GM23248 (cell line): Measurements from ENCODE around the gene FBXO34. TPM values are rescaled to one million over a fixed set of nuclear protein-coding genes. Genes with fewer than 3 reads are reported as not detected.

Experiments
- DNase-seq: peaks from one replicate; pipeline ENCODE4 v3.0.0-alpha.2; 2015
- H2AFZ ChIP-seq: fragments of 200-600 bp; sonication (generic); 2 replicates; pipeline ENCODE4 v1.6.1; 2016; ENCODE audit warnings: antibody characterized with exemption
- H3F3A ChIP-seq: fragments of 200-600 bp; sonication (generic); 2 replicates; pipeline ENCODE4 v1.6.1; 2016; ENCODE audit warnings: mild to moderate bottlenecking, antibody characterized with exemption, mixed run types; ENCODE audit not compliant: insufficient read depth
- H3K27ac ChIP-seq: fragments of 200-600 bp; sonication (generic); 2 replicates; pipeline ENCODE4 v1.5.1; 2016; ENCODE audit warnings: mild to moderate bottlenecking
- H3K27me3 ChIP-seq: fragments of 200-600 bp; sonication (generic); replicated peaks from 2 replicates; pipeline ENCODE4 v1.6.1; 2016; ENCODE audit warnings: mild to moderate bottlenecking; ENCODE audit not compliant: insufficient read depth
- H3K36me3 ChIP-seq: fragments of 200-600 bp; sonication (generic); 2 replicates; pipeline ENCODE4 v1.6.1; 2016; ENCODE audit warnings: low read depth, mild to moderate bottlenecking
- H3K4me1 ChIP-seq: fragments of 200-600 bp; sonication (generic); 2 replicates; pipeline ENCODE4 v1.6.1; 2016; ENCODE audit warnings: mild to moderate bottlenecking; ENCODE audit not compliant: insufficient read depth
- H3K4me2 ChIP-seq: fragments of 200-600 bp; sonication (generic); one replicate; pipeline ENCODE4 v1.6.1; 2016; ENCODE audit warnings: mild to moderate bottlenecking; ENCODE audit not compliant: unreplicated experiment
- H3K4me3 ChIP-seq: fragments of 200-600 bp; sonication (generic); 2 replicates; pipeline ENCODE4 v1.5.1; 2016; ENCODE audit warnings: mild to moderate bottlenecking
- H3K79me2 ChIP-seq: fragments of 200-600 bp; sonication (generic); 2 replicates; pipeline ENCODE4 v1.6.1; 2016; ENCODE audit warnings: mild to moderate bottlenecking; ENCODE audit not compliant: insufficient read depth
- H3K9ac ChIP-seq: fragments of 200-600 bp; sonication (generic); 2 replicates; pipeline ENCODE4 v1.6.1; 2016; ENCODE audit warnings: mild to moderate bottlenecking
- H3K9me2 ChIP-seq: fragments of 200-600 bp; sonication (generic); 2 replicates; pipeline ENCODE4 v1.6.1; 2016; ENCODE audit warnings: mixed run types, mild to moderate bottlenecking, moderate library complexity; ENCODE audit not compliant: insufficient read depth
- H3K9me3 ChIP-seq: fragments of 200-600 bp; sonication (generic); one replicate; pipeline ENCODE4 v1.6.1; 2017; ENCODE audit warnings: low read depth
- H4K20me1 ChIP-seq: fragments of 200-600 bp; sonication (generic); 2 replicates; pipeline ENCODE4 v1.6.0; 2016; ENCODE audit not compliant: insufficient read depth
- EZH2 ChIP-seq: fragments of 200-600 bp; sonication (generic); IDR thresholded peaks from 2 replicates; pipeline ENCODE4 v1.6.1; 2018; ENCODE audit warnings: antibody characterized with exemption, mild to moderate bottlenecking; ENCODE audit not compliant: insufficient read depth, poor library complexity, severe bottlenecking
- EZH2phosphoT487 ChIP-seq: fragments of 200-600 bp; sonication (generic); IDR thresholded peaks from 2 replicates; pipeline ENCODE4 v1.6.1; 2018; ENCODE audit warnings: antibody characterized with exemption, moderate library complexity, mild to moderate bottlenecking, low read depth; ENCODE audit not compliant: insufficient read depth
- WGBS, 2 experiments: methylation state at CpG; one replicate each; pipeline ENCODE4 v1.1.6; 2015 to 2017; ENCODE audit warnings: low lambda C conversion rate in 2 of 2, low coverage in 1 of 2; ENCODE audit errors: missing lambda C conversion rate in 2 of 2; 5-methylcytosine and 5-hydroxymethylcytosine counted together
- in situ Hi-C: fragments of 300-500 bp; cut with MboI; formaldehyde crosslinking; loops from 2 replicates; pipeline ENCODE4 v1.15.0; 2020
- polyA plus RNA-seq: library from polyadenylated mRNA; unstranded; fragments of >200 nt; fragmentation: Nextera tagmentation; extraction: Ambion mirVana; gene quantifications from 2 replicates; pipeline ENCODE4 v1.2.1, GENCODE V29; 2016
- total RNA-seq: library from RNA; depleted of rRNA; stranded (reverse); fragments of >200 nt; shearing (Covaris generic); gene quantifications from 2 replicates; pipeline ENCODE4 v1.2.3, GENCODE V29; 2014

Gene FBXO34
- total and polyA plus RNA-seq, 2 experiments from 2014 or later: 10.2 to 10.5 TPM

DNA sequence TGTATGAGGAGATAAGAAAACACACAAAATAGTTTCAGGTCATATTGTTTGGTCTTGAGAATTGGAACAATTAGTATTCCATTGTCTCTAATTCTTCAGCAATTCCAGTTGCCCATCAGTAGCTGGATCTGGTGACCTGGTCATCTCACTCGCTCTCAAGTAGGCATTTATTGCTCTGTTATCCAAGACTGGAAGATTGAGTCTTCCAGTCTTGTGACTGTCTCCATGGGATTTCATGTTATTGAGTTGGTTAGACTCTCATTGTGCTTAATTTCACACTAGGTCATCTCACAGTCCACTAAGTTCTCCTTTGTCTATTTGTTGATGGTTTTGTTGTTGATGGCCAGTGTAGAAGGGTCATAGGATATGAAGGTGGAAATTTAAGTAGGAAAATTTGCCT lies 47.5 kb downstream of the FBXO34 start:
- no peak overlapping the region for H3K27ac ChIP-seq
- 100% methylated on average over 1 of the region's 1 CpG for WGBS, 2 experiments
- DNase-seq: no peak
- H3K79me2 ChIP-seq: peaks cover 78% of the 10 kb centered on the region
- H3K9ac ChIP-seq: no peak overlapping the region
- no peak overlapping the region for H2AFZ ChIP-seq
- H4K20me1 ChIP-seq: no peaks in the 10 kb centered on the region; the same call in 1 of the 2 replicates
- peaks cover 10% of the 10 kb centered on the region; the same call in 1 of the 2 replicates for H3K36me3 ChIP-seq
- no peaks in the 10 kb centered on the region for H3K9me2 ChIP-seq
- H3K4me3 ChIP-seq: no peak overlapping the region
- H3K4me2 ChIP-seq: no peak overlapping the region
- H3K27me3 ChIP-seq: no peaks in the 10 kb centered on the region
- H3K4me1 ChIP-seq: no peaks in the 10 kb centered on the region
- no peaks in the 10 kb centered on the region for H3K9me3 ChIP-seq
- TF ChIP-seq EZH2: no peak
- TF ChIP-seq EZH2phosphoT487: no peak
- H3F3A ChIP-seq: no peaks in the 10 kb centered on the region
- in situ Hi-C loops: no loop called here

DNA sequence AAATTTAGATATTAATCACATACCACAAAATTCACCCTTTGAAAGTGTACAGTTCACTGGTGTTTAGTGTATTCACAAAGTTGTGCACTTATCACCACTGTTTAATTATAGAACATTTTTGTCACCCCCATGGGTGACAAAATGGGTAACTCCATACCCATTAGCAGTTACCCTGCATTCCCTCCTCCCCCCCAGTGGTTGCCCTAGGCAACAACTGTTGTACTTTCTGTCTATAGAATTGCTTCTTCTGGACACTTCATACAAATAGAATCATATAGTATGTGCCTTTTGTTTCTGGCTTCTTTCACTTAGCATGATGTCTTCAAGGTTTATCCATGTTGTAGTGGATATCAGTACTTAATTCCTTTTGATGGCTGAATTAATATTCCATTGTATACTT lies 52.7 kb downstream of the FBXO34 start:
- no peaks in the 10 kb centered on the region for H3K9me2 ChIP-seq
- no peaks in the 10 kb centered on the region for H3F3A ChIP-seq
- no peaks in the 10 kb centered on the region for H3K4me1 ChIP-seq
- no peaks in the 10 kb centered on the region for H4K20me1 ChIP-seq
- H3K9ac ChIP-seq: no peak overlapping the region
- no peaks in the 10 kb centered on the region for H3K36me3 ChIP-seq
- H3K27me3 ChIP-seq: no peaks in the 10 kb centered on the region
- no peak overlapping the region for H3K27ac ChIP-seq
- no peak overlapping the region for H3K4me2 ChIP-seq
- no peak overlapping the region for H3K4me3 ChIP-seq
- TF ChIP-seq EZH2 (no peak), EZH2phosphoT487 (no peak)
- H3K9me3 ChIP-seq: no peaks in the 10 kb centered on the region
- in situ Hi-C loops: no loop called here
- peaks cover 81% of the 10 kb centered on the region for H3K79me2 ChIP-seq
- DNase-seq: no peak
- H2AFZ ChIP-seq: no peak overlapping the region

DNA sequence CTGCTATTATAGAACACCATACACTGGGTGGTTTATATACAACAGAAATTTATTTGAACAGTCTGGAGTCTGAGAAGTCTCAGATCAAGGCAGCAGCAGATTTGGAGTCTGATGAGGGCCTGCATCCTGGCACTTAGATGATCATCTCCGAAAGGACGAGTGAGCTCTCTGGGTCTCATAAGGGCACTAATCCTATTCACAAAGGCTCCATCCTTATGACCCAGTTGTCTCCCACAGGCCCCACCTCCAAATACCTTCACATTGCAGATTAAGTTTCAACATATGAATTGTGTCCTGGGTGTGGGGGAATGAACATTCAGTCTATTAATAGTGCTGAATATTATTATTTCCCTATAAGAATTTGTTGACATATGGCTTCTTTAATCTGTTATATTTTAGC lies 53.6 kb downstream of the FBXO34 start:
- Histone ChIP-seq H3K4me1 (peaks cover under 1% of the 10 kb centered on the region; the same call in 1 of the 2 replicates), H3K9ac (no peak overlapping the region), H3K4me2 (no peak overlapping the region), H3K27me3 (no peaks in the 10 kb centered on the region), H2AFZ (no peak overlapping the region), H3F3A (peaks cover 5% of the 10 kb centered on the region; the same call in 1 of the 2 replicates), H4K20me1 (no peaks in the 10 kb centered on the region; the same call in 1 of the 2 replicates), H3K79me2 (peaks cover 81% of the 10 kb centered on the region), H3K9me3 (no peaks in the 10 kb centered on the region), H3K4me3 (no peak overlapping the region), H3K9me2 (no peaks in the 10 kb centered on the region), H3K27ac (no peak overlapping the region), H3K36me3 (no peaks in the 10 kb centered on the region)
- no peak for TF ChIP-seq EZH2phosphoT487
- in situ Hi-C loops: no loop called here
- 95 to 98% methylated on average over 2 of the region's 2 CpGs for WGBS, 2 experiments
- no peak for DNase-seq

DNA sequence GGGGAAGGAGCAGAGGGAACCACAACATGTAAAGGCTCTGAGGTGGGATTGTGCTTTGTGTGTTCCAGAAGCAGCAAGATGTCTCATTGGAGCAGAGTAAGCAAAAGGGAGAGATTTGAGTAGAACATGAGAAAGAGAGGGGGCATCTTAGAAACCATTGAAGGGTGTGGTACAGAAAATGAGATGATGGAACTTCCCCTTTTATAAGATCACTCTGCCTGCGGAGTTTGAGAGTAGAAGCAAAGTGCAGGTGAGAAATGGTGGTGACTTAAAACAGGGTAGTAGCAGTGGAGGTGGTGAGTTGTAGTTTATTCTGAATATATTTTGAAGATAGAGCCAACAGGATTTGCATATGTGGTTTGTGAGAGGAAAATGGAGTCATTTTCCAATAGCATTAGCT lies 56.0 kb downstream of the FBXO34 start:
- WGBS, 2 experiments: 100% methylated on average over 1 of the region's 1 CpG
- no peak for TF ChIP-seq EZH2phosphoT487
- TF ChIP-seq EZH2: no peak
- no peak overlapping the region for H3K4me3 ChIP-seq

DNA sequence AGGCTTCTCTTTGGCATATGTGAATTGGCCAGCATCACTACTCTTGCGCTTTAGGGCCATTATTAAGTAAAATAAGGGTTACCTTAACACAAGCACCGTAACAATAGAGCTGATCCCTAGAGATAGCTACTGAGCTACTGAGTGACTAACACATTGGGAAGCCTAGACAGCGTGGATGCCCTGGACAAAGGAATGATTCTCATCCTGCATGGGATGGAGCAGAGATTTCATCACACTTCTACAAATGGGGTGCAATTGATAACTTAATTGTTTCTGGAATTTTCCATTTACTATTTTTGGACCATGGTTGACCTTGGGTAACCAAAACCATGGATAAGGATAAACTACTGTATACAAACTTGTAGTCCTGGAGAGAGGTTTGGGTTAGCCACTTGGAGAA lies 57.1 kb downstream of the FBXO34 start:
- no peaks in the 10 kb centered on the region for H3K9me2 ChIP-seq
- H3K79me2 ChIP-seq: peaks cover 80% of the 10 kb centered on the region
- in situ Hi-C loops: no loop called here
- no peak overlapping the region for H3K27ac ChIP-seq
- H3K4me1 ChIP-seq: peaks cover 5% of the 10 kb centered on the region
- TF ChIP-seq EZH2phosphoT487 (no peak), EZH2 (no peak)
- H4K20me1 ChIP-seq: no peaks in the 10 kb centered on the region; the same call in 1 of the 2 replicates
- no peak overlapping the region for H2AFZ ChIP-seq
- whole genome bisulfite sequencing, 2 experiments: 70 to 74% methylated on average over 3 of the region's 3 CpGs
- H3K36me3 ChIP-seq: no peaks in the 10 kb centered on the region
- H3K4me3 ChIP-seq: no peak overlapping the region
- H3K9ac ChIP-seq: no peak overlapping the region
- H3F3A ChIP-seq: peaks cover 17% of the 10 kb centered on the region
- no peaks in the 10 kb centered on the region for H3K27me3 ChIP-seq
- H3K4me2 ChIP-seq: no peak overlapping the region
- H3K9me3 ChIP-seq: no peaks in the 10 kb centered on the region
- peak; percentile 55 for DNase-seq

More for the DNA sequence above, 56.0 kb downstream of the FBXO34 start:
- DNase-seq: no peak
- Histone ChIP-seq H3K9me2 (no peaks in the 10 kb centered on the region), H3K27me3 (no peaks in the 10 kb centered on the region), H3K4me2 (no peak overlapping the region), H2AFZ (no peak overlapping the region), H3F3A (peaks cover 17% of the 10 kb centered on the region), H3K9me3 (no peaks in the 10 kb centered on the region), H3K9ac (no peak overlapping the region), H3K79me2 (peaks cover 75% of the 10 kb centered on the region), H3K27ac (no peak overlapping the region), H4K20me1 (no peaks in the 10 kb centered on the region; the same call in 1 of the 2 replicates), H3K4me1 (peaks cover 5% of the 10 kb centered on the region), H3K36me3 (no peaks in the 10 kb centered on the region)
- in situ Hi-C loops: no loop called here
